ENCODE measurements around the gene PIGQ. TPM values are rescaled to one million over a fixed set of nuclear protein-coding genes. Genes with fewer than 3 reads are reported as not detected.

Gene PIGQ
- polyA plus RNA-seq, 2 of the 4 experiments (the other 2 are of a cell fraction) = 13.2 to 31.2 TPM

- Histone ChIP-seq H3K9me3 (no peaks in the 10 kb centered on the region), H3K4me3 (no peak overlapping the region), H3K4me1 (peaks cover 23% of the 10 kb centered on the region), H3K4me2 (no peak overlapping the region; the same call in 2 of the 3 replicates), H3K27ac (no peak overlapping the region; a peak in 1 of 6 replicates)
- DNase-seq (ENCODE audit: low read depth in 1 of 2, low spot score in 1 of 2) = no peak
- 90% methylated on average over 17 of the region's 24 CpGs for WGBS (ENCODE audit: missing lambda C conversion rate)
- POLR2A ChIA-PET = interaction anchor here (0.7 to 1.5 kb wide), 2 partner anchors 9 to 13 kb away, joined by 3 to 4 read pairs; no protein-coding TSS in a partner anchor
- no peak for FAIRE-seq
- ATAC-seq = no peak
- TF ChIP-seq CHD4 (IDR thresholded peaks at IDR 0.05; ENCODE audit: borderline replicate concordance) (no peak), ZFP36 (IDR thresholded peaks at IDR 0.05; ENCODE audit: borderline replicate concordance, partially characterized antibody) (no peak), MAFK (IDR thresholded peaks at IDR 0.05; ENCODE audit: partially characterized antibody) (no peak), EP300 (IDR thresholded peaks at IDR 0.05) (no peak), NFE2L2 (conservative IDR thresholded peaks at IDR 0.05; ENCODE audit: low read length) (no peak), POLR2A (IDR thresholded peaks at IDR 0.05; ENCODE audit: low read length) (no peak), ZSCAN20 (CRISPR knock-in tag; IDR thresholded peaks at IDR 0.05) (no peak), BCL3 (IDR thresholded peaks at IDR 0.05) (no peak), RNF2 (IDR thresholded peaks at IDR 0.05; ENCODE audit: borderline replicate concordance, low read depth) (no peak), EHMT2 (IDR thresholded peaks at IDR 0.05; ENCODE audit: low read depth) (no peak), BHLHE40 (IDR thresholded peaks at IDR 0.05; ENCODE audit: low read depth, low read length) (no peak), ATOH8 (CRISPR knock-in tag; IDR thresholded peaks at IDR 0.05; ENCODE audit: low read depth) (no peak), GATA3 (IDR thresholded peaks at IDR 0.05; ENCODE audit: borderline replicate concordance) (no peak), HOXB13 (CRISPR knock-in tag; IDR thresholded peaks at IDR 0.05; ENCODE audit: low read depth) (no peak), CHD2 (IDR thresholded peaks at IDR 0.05; ENCODE audit: low read length, partially characterized antibody) (no peak)
- TF ChIP-seq, protein P1, sequence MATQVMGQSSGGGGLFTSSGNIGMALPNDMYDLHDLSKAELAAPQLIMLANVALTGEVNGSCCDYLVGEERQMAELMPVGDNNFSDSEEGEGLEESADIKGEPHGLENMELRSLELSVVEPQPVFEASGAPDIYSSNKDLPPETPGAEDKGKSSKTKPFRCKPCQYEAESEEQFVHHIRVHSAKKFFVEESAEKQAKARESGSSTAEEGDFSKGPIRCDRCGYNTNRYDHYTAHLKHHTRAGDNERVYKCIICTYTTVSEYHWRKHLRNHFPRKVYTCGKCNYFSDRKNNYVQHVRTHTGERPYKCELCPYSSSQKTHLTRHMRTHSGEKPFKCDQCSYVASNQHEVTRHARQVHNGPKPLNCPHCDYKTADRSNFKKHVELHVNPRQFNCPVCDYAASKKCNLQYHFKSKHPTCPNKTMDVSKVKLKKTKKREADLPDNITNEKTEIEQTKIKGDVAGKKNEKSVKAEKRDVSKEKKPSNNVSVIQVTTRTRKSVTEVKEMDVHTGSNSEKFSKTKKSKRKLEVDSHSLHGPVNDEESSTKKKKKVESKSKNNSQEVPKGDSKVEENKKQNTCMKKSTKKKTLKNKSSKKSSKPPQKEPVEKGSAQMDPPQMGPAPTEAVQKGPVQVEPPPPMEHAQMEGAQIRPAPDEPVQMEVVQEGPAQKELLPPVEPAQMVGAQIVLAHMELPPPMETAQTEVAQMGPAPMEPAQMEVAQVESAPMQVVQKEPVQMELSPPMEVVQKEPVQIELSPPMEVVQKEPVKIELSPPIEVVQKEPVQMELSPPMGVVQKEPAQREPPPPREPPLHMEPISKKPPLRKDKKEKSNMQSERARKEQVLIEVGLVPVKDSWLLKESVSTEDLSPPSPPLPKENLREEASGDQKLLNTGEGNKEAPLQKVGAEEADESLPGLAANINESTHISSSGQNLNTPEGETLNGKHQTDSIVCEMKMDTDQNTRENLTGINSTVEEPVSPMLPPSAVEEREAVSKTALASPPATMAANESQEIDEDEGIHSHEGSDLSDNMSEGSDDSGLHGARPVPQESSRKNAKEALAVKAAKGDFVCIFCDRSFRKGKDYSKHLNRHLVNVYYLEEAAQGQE (IDR thresholded peaks at IDR 0.05) = no peak
- CTCF ChIA-PET = interaction anchor here (1.0 kb wide), 1 partner anchor 13 kb away, joined by 3 read pairs; no protein-coding TSS in a partner anchor
Observed at GRCh38 chr16:524274-525040, 45.3 kb upstream of the PIGQ start.

GRCh38 chr16:525123-525519 is 44.6 kb upstream of the PIGQ start:
- 100% methylated on average over 6 of the region's 8 CpGs for WGBS (ENCODE audit: missing lambda C conversion rate)

More at GRCh38 chr16:525123-525519, 44.6 kb upstream of the PIGQ start:
- DNase-seq (ENCODE audit: low read depth in 1 of 2, low spot score in 1 of 2) (no peak), FAIRE-seq (no peak), ATAC-seq (no peak)
- Histone ChIP-seq H3K4me2 (peak overlapping the region; percentile 89), H3K4me3 (no peak overlapping the region), H3K4me1 (peaks cover 29% of the 10 kb centered on the region), H3K27ac (peak overlapping the region; percentile 34 to 95; a peak in 4 of 6 replicates), H3K9me3 (no peaks in the 10 kb centered on the region)
- ChIA-PET CTCF (no interaction called here), POLR2A (interaction anchor here (1.5 kb wide), 1 partner anchor 9 kb away, joined by 4 read pairs; no protein-coding TSS in a partner anchor)
- TF ChIP-seq MAZ (IDR thresholded peaks at IDR 0.05; ENCODE audit: borderline replicate concordance, low read depth, low read length) (no peak), RFX5 (IDR thresholded peaks at IDR 0.05) (no peak), HDAC2 (IDR thresholded peaks at IDR 0.05) (no peak), MAX (IDR thresholded peaks at IDR 0.05) (no peak), ZC3H11A (IDR thresholded peaks at IDR 0.05) (no peak), HMGXB4 (CRISPR knock-in tag; IDR thresholded peaks at IDR 0.05; ENCODE audit: borderline replicate concordance) (no peak), RARB (CRISPR knock-in tag; IDR thresholded peaks at IDR 0.05) (no peak), HOXB13 (CRISPR knock-in tag; IDR thresholded peaks at IDR 0.05; ENCODE audit: low read depth) (no peak), ZNF302 (CRISPR knock-in tag; IDR thresholded peaks at IDR 0.05) (no peak), ATOH8 (CRISPR knock-in tag; IDR thresholded peaks at IDR 0.05; ENCODE audit: low read depth) (no peak)
- TF ChIP-seq, protein P2, sequence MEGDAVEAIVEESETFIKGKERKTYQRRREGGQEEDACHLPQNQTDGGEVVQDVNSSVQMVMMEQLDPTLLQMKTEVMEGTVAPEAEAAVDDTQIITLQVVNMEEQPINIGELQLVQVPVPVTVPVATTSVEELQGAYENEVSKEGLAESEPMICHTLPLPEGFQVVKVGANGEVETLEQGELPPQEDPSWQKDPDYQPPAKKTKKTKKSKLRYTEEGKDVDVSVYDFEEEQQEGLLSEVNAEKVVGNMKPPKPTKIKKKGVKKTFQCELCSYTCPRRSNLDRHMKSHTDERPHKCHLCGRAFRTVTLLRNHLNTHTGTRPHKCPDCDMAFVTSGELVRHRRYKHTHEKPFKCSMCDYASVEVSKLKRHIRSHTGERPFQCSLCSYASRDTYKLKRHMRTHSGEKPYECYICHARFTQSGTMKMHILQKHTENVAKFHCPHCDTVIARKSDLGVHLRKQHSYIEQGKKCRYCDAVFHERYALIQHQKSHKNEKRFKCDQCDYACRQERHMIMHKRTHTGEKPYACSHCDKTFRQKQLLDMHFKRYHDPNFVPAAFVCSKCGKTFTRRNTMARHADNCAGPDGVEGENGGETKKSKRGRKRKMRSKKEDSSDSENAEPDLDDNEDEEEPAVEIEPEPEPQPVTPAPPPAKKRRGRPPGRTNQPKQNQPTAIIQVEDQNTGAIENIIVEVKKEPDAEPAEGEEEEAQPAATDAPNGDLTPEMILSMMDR (IDR thresholded peaks at IDR 0.05) = no peak
